Placental pericyte (primary cell): ENCODE data around the gene OPCML. TPM values are rescaled to one million over a fixed set of nuclear protein-coding genes. Genes with fewer than 3 reads are reported as not detected.

Experiments used
- small RNA-seq: library from RNA; depleted of rRNA; stranded (forward); fragments of <200 nt; gene quantifications from one replicate; pipeline ENCODE3, GENCODE V24; 2012; ENCODE audit warnings: low replicate concordance
- total RNA-seq: library from RNA; depleted of rRNA; stranded (reverse); fragments of >200 nt; gene quantifications from 2 replicates; pipeline ENCODE4 v1.2.3, GENCODE V29; 2012

Gene OPCML
- total RNA-seq: 0.14 TPM in 1 of 2 replicates, not detected in the other

DNA sequence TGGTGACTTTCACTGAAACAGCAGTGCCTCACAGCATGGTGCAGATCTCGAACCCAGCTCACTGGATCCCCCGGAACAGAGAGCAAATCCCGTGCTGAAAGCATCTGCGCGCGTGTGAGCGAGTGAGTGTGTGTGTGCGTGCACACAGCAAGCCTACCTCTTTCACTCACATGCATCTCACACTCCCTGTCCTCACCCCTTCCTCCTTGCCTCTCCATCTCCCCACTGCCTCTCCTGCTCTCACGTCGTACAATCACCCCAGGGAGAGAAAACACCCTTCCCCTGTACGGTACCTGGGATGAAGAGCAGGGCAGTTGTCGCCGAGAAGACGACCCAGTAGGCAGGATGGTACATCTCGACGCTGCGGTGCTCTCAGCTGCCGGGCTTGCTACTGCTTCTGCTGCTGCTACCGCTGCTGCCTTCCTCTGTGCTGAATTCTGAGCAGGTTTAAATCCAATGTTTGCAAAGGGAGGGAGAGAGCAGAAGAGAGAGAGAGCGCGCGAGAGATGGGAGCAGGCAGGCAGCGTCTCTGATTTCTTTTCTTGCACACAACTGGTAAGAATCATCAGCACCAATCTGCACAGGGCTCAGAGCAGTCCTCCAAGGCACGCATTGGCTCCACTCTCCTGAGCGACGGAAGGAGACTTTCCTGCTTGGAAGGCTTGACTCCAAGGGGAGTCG is at the start of gene OPCML:
TSS of gene OPCML (minus strand) at position 531 of the 681 bp plus-strand sequence.

Small RNA genes lying within 50 kb of the gene (small RNA-seq; reads per million reads assigned to genes)
- not detected for gene RF00026
